Esophagus mucosa (tissue), 1 donor: ENCODE measurements around the gene A3GALT2. TPM values are rescaled to one million over a fixed set of nuclear protein-coding genes. Genes with fewer than 3 reads are reported as not detected.
"Not testable (repeated sequence)": the region's sequence is repeated elsewhere in the genome, so short reads cannot be mapped to it uniquely, and the experiment has no call there.

Experiments used
- ATAC-seq: fragments of 200-7000 bp; cut with Tn5 transposase; one replicate; pipeline ENCODE4 v1.9.1; 2020
- total RNA-seq: library from RNA; stranded (reverse); gene quantifications from one replicate; pipeline ENCODE4 v1.2.4, GENCODE V29; 2023
- donor health status: DM: yes; HTN: yes; CAD: no.

A3GALT2 gene
- total RNA-seq, 1 donor from 2014 or later: not detected

GRCh38 chr1:33311706-33312412, 9.0 kb downstream of the A3GALT2 start:
- no peak for ATAC-seq

- no peak for ATAC-seq
Measured at GRCh38 chr1:33310702-33311101, 10.2 kb downstream of the A3GALT2 start.

- ATAC-seq: not testable (repeated sequence)
Measured at GRCh38 chr1:33309351-33309750, 11.5 kb downstream of the A3GALT2 start.

- ATAC-seq: no peak
Measured at GRCh38 chr1:33307494-33307864, 13.4 kb downstream of the A3GALT2 start.

- peak; percentile 65 for ATAC-seq
Measured at GRCh38 chr1:33306653-33307493, 14.0 kb downstream of the A3GALT2 start.

GRCh38 chr1:33305816-33306652, 14.9 kb downstream of the A3GALT2 start:
- ATAC-seq: no peak

GRCh38 chr1:33305016-33305415, 15.9 kb downstream of the A3GALT2 start:
- no peak for ATAC-seq

GRCh38 chr1:33302325-33302724, 18.6 kb downstream of the A3GALT2 start:
- no peak for ATAC-seq

GRCh38 chr1:33301273-33301984, 19.5 kb downstream of the A3GALT2 start:
- no peak for ATAC-seq

- no peak for ATAC-seq
Measured at GRCh38 chr1:33300673-33301072, 20.2 kb downstream of the A3GALT2 start.

GRCh38 chr1:33299461-33300155, 21.3 kb downstream of the A3GALT2 start:
- ATAC-seq: no peak

- peak; percentile 65 for ATAC-seq
Measured at GRCh38 chr1:33298623-33299277, 22.1 kb downstream of the A3GALT2 start.

GRCh38 chr1:33297911-33298622, 22.8 kb downstream of the A3GALT2 start:
- ATAC-seq: no peak

GRCh38 chr1:33296824-33297223, 24.1 kb downstream of the A3GALT2 start:
- no peak for ATAC-seq

GRCh38 chr1:33296082-33296458, 24.8 kb downstream of the A3GALT2 start:
- no peak for ATAC-seq

GRCh38 chr1:33295450-33296081, 25.3 kb downstream of the A3GALT2 start:
- ATAC-seq: peak; percentile 89

- no peak for ATAC-seq
Measured at GRCh38 chr1:33295023-33295422, 25.9 kb downstream of the A3GALT2 start.

- peak; percentile 10 for ATAC-seq
Measured at GRCh38 chr1:33294071-33295010, 26.6 kb downstream of the A3GALT2 start.
